ENCODE measurements around the gene DBF4B. TPM values are rescaled to one million over a fixed set of nuclear protein-coding genes. Genes with fewer than 3 reads are reported as not detected.
A peak's percentile ranks its signal among the peaks of the same experiment; 100 is the strongest.
"Not testable (repeated sequence)": the region's sequence is repeated elsewhere in the genome, so short reads cannot be mapped to it uniquely, and the experiment has no call there.

DBF4B gene
- total and polyA plus RNA-seq, 2 donors: 3.5 to 5.2 TPM

GRCh38 chr17:44683303-44683702 is 25.2 kb upstream of the DBF4B start:
- WGBS: 73% methylated on average over 4 of the region's 4 CpGs
- H3K27ac ChIP-seq (ENCODE audit: low read depth in 1 of 2, low read length in 1 of 2): not testable (repeated sequence)

GRCh38 chr17:44687756-44688155 is 20.7 kb upstream of the DBF4B start:
- 94% methylated on average over 1 of the region's 1 CpG for WGBS
- Histone ChIP-seq H3K9me3 (ENCODE audit: control insufficient read depth in 2 of 2, insufficient read depth in 1 of 2, low read length in 1 of 2) (no peaks in the 10 kb centered on the region), H3K4me1 (ENCODE audit: control insufficient read depth in 2 of 2, insufficient read depth in 2 of 2, low read length in 2 of 2) (peaks cover 9 to 14% of the 10 kb centered on the region in 2 donors), H3K4me3 (ENCODE audit: low read length in 2 of 2) (no peak overlapping the region), H3K27ac (ENCODE audit: low read depth in 1 of 2, low read length in 1 of 2) (no peak overlapping the region), H3K36me3 (ENCODE audit: control insufficient read depth in 2 of 2, insufficient read depth in 2 of 2, low read length in 1 of 2) (peaks cover 11 to 15% of the 10 kb centered on the region in 2 donors), H3K27me3 (ENCODE audit: control insufficient read depth in 2 of 2, insufficient read depth in 1 of 2, low read length in 1 of 2) (no peaks in the 10 kb centered on the region)
- DNase-seq (ENCODE audit: low read depth in 6 of 9, low spot score in 9 of 9): no peak

More at GRCh38 chr17:44683303-44683702, 25.2 kb upstream of the DBF4B start:
- H3K36me3 ChIP-seq (ENCODE audit: control insufficient read depth in 2 of 2, insufficient read depth in 2 of 2, low read length in 1 of 2): peaks cover 33% of the 10 kb centered on the region in 2 donors
- not testable (repeated sequence) for DNase-seq (ENCODE audit: low read depth in 6 of 9, low spot score in 9 of 9); H3K27me3 ChIP-seq (ENCODE audit: control insufficient read depth in 2 of 2, insufficient read depth in 1 of 2, low read length in 1 of 2); H3K4me1 ChIP-seq (ENCODE audit: control insufficient read depth in 2 of 2, insufficient read depth in 2 of 2, low read length in 2 of 2); H3K9me3 ChIP-seq (ENCODE audit: control insufficient read depth in 2 of 2, insufficient read depth in 1 of 2, low read length in 1 of 2); H3K4me3 ChIP-seq (ENCODE audit: low read length in 2 of 2)

- H3K36me3 ChIP-seq (ENCODE audit: control insufficient read depth in 2 of 2, insufficient read depth in 2 of 2, low read length in 1 of 2): peaks cover 6 to 13% of the 10 kb centered on the region in 2 donors
- peaks cover 9 to 14% of the 10 kb centered on the region in 2 donors for H3K4me1 ChIP-seq (ENCODE audit: control insufficient read depth in 2 of 2, insufficient read depth in 2 of 2, low read length in 2 of 2)
- no peak for DNase-seq (ENCODE audit: low read depth in 6 of 9, low spot score in 9 of 9)
- H3K27me3 ChIP-seq (ENCODE audit: control insufficient read depth in 2 of 2, insufficient read depth in 1 of 2, low read length in 1 of 2): no peaks in the 10 kb centered on the region
- no peaks in the 10 kb centered on the region for H3K9me3 ChIP-seq (ENCODE audit: control insufficient read depth in 2 of 2, insufficient read depth in 1 of 2, low read length in 1 of 2)
- 96% methylated on average over 2 of the region's 2 CpGs for WGBS
- H3K4me3 ChIP-seq (ENCODE audit: low read length in 2 of 2): no peak overlapping the region
- no peak overlapping the region for H3K27ac ChIP-seq (ENCODE audit: low read depth in 1 of 2, low read length in 1 of 2)
Observed at GRCh38 chr17:44688200-44688599, 20.3 kb upstream of the DBF4B start.

GRCh38 chr17:44688675-44689476 is 19.6 kb upstream of the DBF4B start:
- Histone ChIP-seq H3K9me3 (ENCODE audit: control insufficient read depth in 2 of 2, insufficient read depth in 1 of 2, low read length in 1 of 2) (no peaks in the 10 kb centered on the region), H3K27me3 (ENCODE audit: control insufficient read depth in 2 of 2, insufficient read depth in 1 of 2, low read length in 1 of 2) (no peaks in the 10 kb centered on the region), H3K27ac (ENCODE audit: low read depth in 1 of 2, low read length in 1 of 2) (peak overlapping the region in 1 of 2 donors; percentile 81), H3K4me1 (ENCODE audit: control insufficient read depth in 2 of 2, insufficient read depth in 2 of 2, low read length in 2 of 2) (peaks cover 9 to 14% of the 10 kb centered on the region in 2 donors), H3K4me3 (ENCODE audit: low read length in 2 of 2) (peak overlapping the region; percentile 65 to 85), H3K36me3 (ENCODE audit: control insufficient read depth in 2 of 2, insufficient read depth in 2 of 2, low read length in 1 of 2) (peaks cover under 1 to 7% of the 10 kb centered on the region in 2 donors)
- WGBS: 4% methylated on average over 13 of the region's 13 CpGs
- no peak for DNase-seq (ENCODE audit: low read depth in 6 of 9, low spot score in 9 of 9)

GRCh38 chr17:44689477-44690217 is 18.8 kb upstream of the DBF4B start, which contains the start of gene CCDC43:
CCDC43 (minus strand) TSS chr17:44689776; CDS start chr17:44689753, 23 bp downstream.
- H3K4me1 ChIP-seq (ENCODE audit: control insufficient read depth in 2 of 2, insufficient read depth in 2 of 2, low read length in 2 of 2): peaks cover 9 to 14% of the 10 kb centered on the region in 2 donors
- DNase-seq (ENCODE audit: low read depth in 6 of 9, low spot score in 9 of 9): peak; percentile 77 to 95 (median 87)

GRCh38 chr17:44690746-44691306 is 17.6 kb upstream of the DBF4B start:
- H3K27me3 ChIP-seq (ENCODE audit: control insufficient read depth in 2 of 2, insufficient read depth in 1 of 2, low read length in 1 of 2); H3K27ac ChIP-seq (ENCODE audit: low read depth in 1 of 2, low read length in 1 of 2); H3K4me3 ChIP-seq (ENCODE audit: low read length in 2 of 2); H3K9me3 ChIP-seq (ENCODE audit: control insufficient read depth in 2 of 2, insufficient read depth in 1 of 2, low read length in 1 of 2); H3K36me3 ChIP-seq (ENCODE audit: control insufficient read depth in 2 of 2, insufficient read depth in 2 of 2, low read length in 1 of 2): not testable (repeated sequence)
- 91% methylated on average over 21 of the region's 21 CpGs for WGBS
- peak in 4 of 9 donors; percentile 12 to 55 (median 20) for DNase-seq (ENCODE audit: low read depth in 6 of 9, low spot score in 9 of 9)
- peaks cover 9 to 14% of the 10 kb centered on the region in 2 donors for H3K4me1 ChIP-seq (ENCODE audit: control insufficient read depth in 2 of 2, insufficient read depth in 2 of 2, low read length in 2 of 2)

More at GRCh38 chr17:44689477-44690217, 18.8 kb upstream of the DBF4B start, which contains the start of gene CCDC43:
- WGBS: under 1% methylated on average over 51 of the region's 51 CpGs
- no peaks in the 10 kb centered on the region for H3K27me3 ChIP-seq (ENCODE audit: control insufficient read depth in 2 of 2, insufficient read depth in 1 of 2, low read length in 1 of 2)
- peak within 1 kb of the TSS; percentile 65 to 85 for H3K4me3 ChIP-seq (ENCODE audit: low read length in 2 of 2)
- H3K27ac ChIP-seq (ENCODE audit: low read depth in 1 of 2, low read length in 1 of 2): peak within 1 kb of the TSS; percentile 81 to 85
- no peaks in the 10 kb centered on the region for H3K9me3 ChIP-seq (ENCODE audit: control insufficient read depth in 2 of 2, insufficient read depth in 1 of 2, low read length in 1 of 2)
- H3K36me3 ChIP-seq (ENCODE audit: control insufficient read depth in 2 of 2, insufficient read depth in 2 of 2, low read length in 1 of 2): peaks cover 0 to 4% of the 10 kb centered on the region in 2 donors

- Histone ChIP-seq H3K4me3 (ENCODE audit: low read length in 2 of 2) (no peak overlapping the region), H3K4me1 (ENCODE audit: control insufficient read depth in 2 of 2, insufficient read depth in 2 of 2, low read length in 2 of 2) (peaks cover 8 to 14% of the 10 kb centered on the region in 2 donors), H3K9me3 (ENCODE audit: control insufficient read depth in 2 of 2, insufficient read depth in 1 of 2, low read length in 1 of 2) (no peaks in the 10 kb centered on the region), H3K27ac (ENCODE audit: low read depth in 1 of 2, low read length in 1 of 2) (no peak overlapping the region), H3K27me3 (ENCODE audit: control insufficient read depth in 2 of 2, insufficient read depth in 1 of 2, low read length in 1 of 2) (no peaks in the 10 kb centered on the region), H3K36me3 (ENCODE audit: control insufficient read depth in 2 of 2, insufficient read depth in 2 of 2, low read length in 1 of 2) (no peaks in the 10 kb centered on the region)
- no peak for DNase-seq (ENCODE audit: low read depth in 6 of 9, low spot score in 9 of 9)
- WGBS: 89% methylated on average over 11 of the region's 11 CpGs
Observed at GRCh38 chr17:44693609-44694008, 14.9 kb upstream of the DBF4B start.

GRCh38 chr17:44700288-44700687 is 8.2 kb upstream of the DBF4B start:
- not testable (repeated sequence) for H3K36me3 ChIP-seq (ENCODE audit: control insufficient read depth in 2 of 2, insufficient read depth in 2 of 2, low read length in 1 of 2); H3K4me3 ChIP-seq (ENCODE audit: low read length in 2 of 2); H3K27me3 ChIP-seq (ENCODE audit: control insufficient read depth in 2 of 2, insufficient read depth in 1 of 2, low read length in 1 of 2); H3K4me1 ChIP-seq (ENCODE audit: control insufficient read depth in 2 of 2, insufficient read depth in 2 of 2, low read length in 2 of 2); H3K9me3 ChIP-seq (ENCODE audit: control insufficient read depth in 2 of 2, insufficient read depth in 1 of 2, low read length in 1 of 2); DNase-seq (ENCODE audit: low read depth in 6 of 9, low spot score in 9 of 9); H3K27ac ChIP-seq (ENCODE audit: low read depth in 1 of 2, low read length in 1 of 2)
- 96% methylated on average over 10 of the region's 10 CpGs for WGBS
